GM10248 (cell line): ENCODE measurements around the gene RAB26.
"Not testable (repeated sequence)": the region's sequence is repeated elsewhere in the genome, so short reads cannot be mapped to it uniquely, and the experiment has no call there.

Source experiments
- CTCF ChIA-PET: fragments of 300-600 bp; sonication (Branson Sonifier 250); formaldehyde crosslinking; extraction: SDS; loops from one replicate; lab custom pipeline; 2021; ENCODE audit warnings: antibody characterized with exemption; lab: Yijun Ruan, JAX
- POLR2A ChIA-PET: fragments of 350-650 bp; sonication (Branson Sonifier 250); formaldehyde crosslinking; extraction: SDS; loops from one replicate; lab custom pipeline; 2020; ENCODE audit warnings: antibody characterized with exemption; lab: Yijun Ruan, JAX
- DNase-seq: peaks from one replicate; pipeline ENCODE4 v3.0.0; 2012; ENCODE audit errors: extremely low spot score
- TF ChIP-seq, protein P1 (sequence below): IDR thresholded peaks from 2 replicates; pipeline ENCODE4 v1.5.1; 2012; ENCODE audit warnings: mild to moderate bottlenecking, low read depth; ENCODE audit errors: extremely low read depth, missing control alignments, control extremely low read depth

Gene RAB26, protein sequence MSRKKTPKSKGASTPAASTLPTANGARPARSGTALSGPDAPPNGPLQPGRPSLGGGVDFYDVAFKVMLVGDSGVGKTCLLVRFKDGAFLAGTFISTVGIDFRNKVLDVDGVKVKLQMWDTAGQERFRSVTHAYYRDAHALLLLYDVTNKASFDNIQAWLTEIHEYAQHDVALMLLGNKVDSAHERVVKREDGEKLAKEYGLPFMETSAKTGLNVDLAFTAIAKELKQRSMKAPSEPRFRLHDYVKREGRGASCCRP

DNA sequence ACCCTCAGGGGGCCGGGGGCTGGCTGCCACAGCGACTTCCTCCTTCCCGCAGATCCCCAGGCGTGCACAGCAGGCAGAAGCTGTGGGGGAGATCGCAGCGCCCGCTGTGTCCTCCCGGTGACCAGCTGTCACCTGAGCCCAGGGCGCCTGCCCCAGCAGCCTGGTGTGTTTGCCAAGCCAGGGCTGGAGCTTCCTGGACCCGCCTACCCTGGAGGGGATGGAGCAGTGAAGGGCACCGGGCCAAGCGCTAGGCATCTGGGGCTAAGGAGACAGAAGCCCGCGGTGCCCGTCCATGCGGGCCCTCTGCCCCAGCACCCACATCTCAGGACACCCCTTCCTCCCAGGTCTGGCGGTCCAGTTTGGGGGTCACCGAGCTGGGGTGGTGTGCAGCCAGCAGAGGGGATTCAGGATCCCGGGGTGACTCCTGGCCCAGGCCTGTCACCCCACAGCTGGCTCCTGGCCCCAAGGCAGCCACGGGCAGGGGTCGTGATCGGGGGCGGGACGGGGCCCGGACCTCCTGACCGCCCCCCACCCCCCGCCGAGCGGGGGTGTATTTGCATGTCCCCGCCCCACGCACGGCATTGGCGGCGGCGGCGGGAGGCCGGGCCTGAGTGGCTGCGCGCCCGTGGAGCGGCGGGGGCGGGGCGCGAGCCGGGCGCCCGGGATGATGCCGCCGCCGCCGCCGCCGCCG, at the start of gene RAB26:
TSS of gene RAB26 (plus strand) at position 645 of the 691 bp plus-strand sequence. CDS start 159 bp downstream, outside the sequence.
- CTCF ChIA-PET, result interaction anchor here (1.0 to 2.7 kb wide), 6 partner anchors 10 to 284 kb away, joined by 3 to 14 read pairs (median 8); partner anchors contain the start of gene NPW
- TF ChIP-seq, protein P1, sequence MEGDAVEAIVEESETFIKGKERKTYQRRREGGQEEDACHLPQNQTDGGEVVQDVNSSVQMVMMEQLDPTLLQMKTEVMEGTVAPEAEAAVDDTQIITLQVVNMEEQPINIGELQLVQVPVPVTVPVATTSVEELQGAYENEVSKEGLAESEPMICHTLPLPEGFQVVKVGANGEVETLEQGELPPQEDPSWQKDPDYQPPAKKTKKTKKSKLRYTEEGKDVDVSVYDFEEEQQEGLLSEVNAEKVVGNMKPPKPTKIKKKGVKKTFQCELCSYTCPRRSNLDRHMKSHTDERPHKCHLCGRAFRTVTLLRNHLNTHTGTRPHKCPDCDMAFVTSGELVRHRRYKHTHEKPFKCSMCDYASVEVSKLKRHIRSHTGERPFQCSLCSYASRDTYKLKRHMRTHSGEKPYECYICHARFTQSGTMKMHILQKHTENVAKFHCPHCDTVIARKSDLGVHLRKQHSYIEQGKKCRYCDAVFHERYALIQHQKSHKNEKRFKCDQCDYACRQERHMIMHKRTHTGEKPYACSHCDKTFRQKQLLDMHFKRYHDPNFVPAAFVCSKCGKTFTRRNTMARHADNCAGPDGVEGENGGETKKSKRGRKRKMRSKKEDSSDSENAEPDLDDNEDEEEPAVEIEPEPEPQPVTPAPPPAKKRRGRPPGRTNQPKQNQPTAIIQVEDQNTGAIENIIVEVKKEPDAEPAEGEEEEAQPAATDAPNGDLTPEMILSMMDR, result no peak
- peak; percentile 48 for DNase-seq
- POLR2A ChIA-PET, result interaction anchor here (0.6 kb wide), 1 partner anchor 90 kb away, joined by 3 read pairs; no protein-coding TSS in a partner anchor

DNA sequence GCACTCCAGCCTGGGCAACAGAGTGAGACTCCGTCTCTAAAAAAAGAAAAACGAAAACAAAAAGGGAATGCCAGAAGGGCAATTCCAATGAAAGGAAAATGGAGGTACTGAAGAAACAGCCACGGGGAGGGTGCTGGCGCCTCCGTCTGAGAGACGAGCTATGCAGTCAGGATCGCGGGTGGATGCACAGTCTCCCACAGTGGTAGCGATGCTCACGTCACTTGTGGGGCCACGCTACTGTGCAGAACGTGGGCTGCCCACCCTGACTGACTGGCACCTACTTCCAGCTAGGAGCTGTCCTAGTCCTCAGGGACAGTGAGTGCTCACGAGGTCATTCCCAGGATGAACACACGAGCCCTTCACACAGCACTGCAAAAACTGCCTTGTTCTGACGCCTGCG, 46.8 kb upstream of the RAB26 start:
- DNase-seq, CTCF ChIA-PET, POLR2A ChIA-PET: not testable (repeated sequence)

DNA sequence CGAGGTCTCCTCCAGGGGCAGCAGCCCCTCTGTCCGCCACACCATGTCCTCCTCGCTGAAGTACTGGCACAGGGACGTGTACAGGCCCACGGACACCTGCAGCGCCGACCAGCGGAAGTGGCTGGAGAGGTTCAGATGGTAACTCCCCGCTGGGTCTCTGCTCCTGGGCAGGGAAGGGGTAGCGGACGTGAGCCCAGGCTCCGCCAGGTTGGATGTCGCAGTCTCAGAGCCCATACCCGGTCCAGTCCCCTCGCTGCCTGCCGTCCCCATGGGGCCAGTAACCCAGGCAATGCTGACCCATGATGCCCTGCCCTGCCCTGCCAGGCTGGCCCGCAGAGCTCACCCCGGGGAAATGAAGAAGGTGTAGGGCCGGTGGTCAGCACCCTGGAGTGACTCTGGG, 46.0 kb upstream of the RAB26 start:
- TF ChIP-seq, protein P1, result no peak
- ChIA-PET POLR2A (no interaction called here), CTCF (no interaction called here)
- no peak for DNase-seq

DNA sequence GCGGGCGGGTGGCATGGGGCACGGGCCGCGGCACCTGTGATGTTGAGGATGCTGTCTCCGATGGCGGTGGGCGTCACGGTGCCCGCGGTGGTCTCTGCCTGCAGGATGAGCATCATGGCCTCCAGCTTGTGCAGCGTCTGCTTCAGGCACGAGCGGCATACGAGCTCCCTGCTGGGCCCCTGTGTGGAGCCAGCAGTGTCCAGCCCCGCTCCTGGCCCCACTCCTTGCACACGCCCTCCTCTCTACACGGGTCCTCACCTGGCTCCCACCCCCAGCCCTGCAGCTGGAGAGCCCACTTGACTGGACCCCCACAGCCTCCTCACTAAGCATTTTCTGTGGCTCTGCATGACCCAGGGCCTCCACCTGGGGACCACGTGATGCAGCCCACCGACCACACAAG, 44.0 kb upstream of the RAB26 start:
- DNase-seq, CTCF ChIA-PET, POLR2A ChIA-PET: not testable (repeated sequence)

DNA sequence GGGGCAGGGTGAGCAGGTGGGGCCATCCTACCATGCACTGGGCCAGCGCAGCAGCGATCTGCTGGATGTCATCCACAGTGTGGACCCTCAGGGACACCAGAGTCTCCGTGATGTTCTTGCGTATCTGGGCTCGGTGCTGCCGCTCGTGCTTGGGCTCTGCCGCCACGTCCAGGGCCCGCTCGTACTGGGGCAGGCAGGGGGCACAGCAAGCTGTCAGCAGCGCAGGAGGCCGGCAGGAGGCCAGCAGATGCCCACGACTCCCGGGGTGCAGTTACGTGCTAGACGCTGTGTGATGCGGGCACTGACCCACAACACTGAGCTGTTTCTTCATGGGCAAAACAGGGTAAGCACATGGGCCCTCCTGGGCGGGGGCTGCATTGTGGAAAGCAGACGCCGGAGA, 43.1 kb upstream of the RAB26 start:
- DNase-seq, CTCF ChIA-PET, POLR2A ChIA-PET: not testable (repeated sequence)

DNA sequence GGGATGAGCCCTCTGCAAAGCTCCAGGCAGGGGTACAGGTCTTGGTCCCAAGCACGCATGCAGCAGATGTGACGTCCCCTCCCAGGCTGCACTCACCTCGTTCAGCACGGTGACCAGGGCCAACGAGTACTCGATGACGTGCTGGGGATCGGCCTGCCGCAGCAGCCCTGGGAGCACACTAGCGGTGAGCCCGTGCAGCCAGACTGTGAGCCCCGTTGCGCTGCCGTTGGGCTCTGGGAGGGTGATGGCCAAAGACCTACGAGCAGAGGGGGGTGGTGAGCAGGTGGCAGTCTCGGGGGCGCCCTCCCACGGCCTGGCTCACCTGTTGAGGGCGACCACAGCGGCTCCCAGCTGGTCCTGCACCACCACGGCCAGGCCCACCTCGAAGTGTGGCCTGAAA, 42.7 kb upstream of the RAB26 start:
- POLR2A ChIA-PET, CTCF ChIA-PET: not testable (repeated sequence)
- peak; percentile 11 for DNase-seq

DNA sequence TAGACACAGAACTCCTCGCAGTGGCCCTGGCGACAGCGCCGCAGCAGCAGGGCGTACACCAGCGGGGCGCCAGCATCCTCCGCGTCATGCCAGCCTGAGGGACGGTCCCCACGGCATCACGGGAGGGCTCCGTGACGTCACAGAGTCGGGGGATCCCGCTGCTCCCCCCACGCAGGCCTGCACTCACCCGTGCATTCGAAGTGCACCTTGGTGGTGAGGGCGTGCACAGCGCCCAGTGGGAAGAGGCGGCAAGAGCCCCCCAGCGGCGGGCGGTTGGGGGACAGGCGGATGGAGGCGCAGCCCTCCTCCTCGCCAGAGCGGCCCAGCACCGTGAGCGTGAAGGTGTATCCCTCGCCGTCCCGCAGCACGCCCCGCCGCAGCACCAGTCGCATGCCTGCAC, 42.2 kb upstream of the RAB26 start:
- DNase-seq, CTCF ChIA-PET, POLR2A ChIA-PET: not testable (repeated sequence)

DNA sequence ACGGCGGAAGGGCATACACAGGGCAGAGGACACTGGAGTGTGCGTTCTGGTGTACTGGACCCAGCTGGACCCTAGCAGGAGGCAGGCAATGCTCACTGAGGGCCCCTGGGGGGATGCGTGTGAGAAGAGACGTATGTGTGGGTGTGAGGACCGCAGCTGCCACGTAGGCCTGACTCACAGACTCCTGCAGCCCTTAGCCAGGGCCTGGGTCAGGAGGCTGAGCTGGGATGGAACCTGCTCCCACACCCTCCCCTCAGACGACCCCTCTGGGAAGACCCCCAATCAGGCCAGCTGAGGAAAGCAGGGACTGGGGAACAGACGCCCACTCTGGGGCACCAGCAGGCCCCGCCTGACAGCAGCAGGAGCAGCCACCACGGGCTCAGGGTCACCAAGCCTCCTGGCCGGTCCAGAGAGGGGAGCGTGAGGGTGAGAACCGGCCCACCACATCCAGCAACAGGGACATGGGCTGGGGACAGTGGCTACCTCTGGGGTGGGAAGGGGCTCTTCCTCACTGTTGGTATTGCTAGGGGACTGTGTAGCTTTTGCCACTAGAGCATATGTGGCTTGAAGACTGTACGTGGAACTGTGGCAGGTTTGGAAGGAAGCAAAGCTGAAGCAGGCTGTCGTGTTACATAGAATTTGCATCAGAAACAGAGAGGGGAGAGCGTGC, 41.2 kb upstream of the RAB26 start:
- POLR2A ChIA-PET, CTCF ChIA-PET, DNase-seq: not testable (repeated sequence)

DNA sequence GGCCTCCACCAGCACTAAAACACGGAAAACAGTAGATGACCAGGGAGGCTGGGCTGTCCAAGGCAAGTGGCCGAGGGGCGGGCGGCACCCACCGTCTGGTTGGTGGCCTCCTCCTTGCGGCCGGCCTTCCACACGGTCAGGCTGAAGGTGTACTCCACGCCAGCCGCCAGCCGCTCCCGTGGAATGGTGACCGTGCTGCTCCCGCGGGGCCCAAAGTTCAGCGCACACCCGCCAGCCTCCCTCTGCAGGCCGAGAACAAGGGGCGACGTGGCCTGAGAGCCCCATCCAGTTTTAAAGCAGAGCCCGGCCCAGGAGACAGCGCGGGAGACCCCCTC, 40.7 kb upstream of the RAB26 start:
- DNase-seq, CTCF ChIA-PET, POLR2A ChIA-PET: not testable (repeated sequence)

DNA sequence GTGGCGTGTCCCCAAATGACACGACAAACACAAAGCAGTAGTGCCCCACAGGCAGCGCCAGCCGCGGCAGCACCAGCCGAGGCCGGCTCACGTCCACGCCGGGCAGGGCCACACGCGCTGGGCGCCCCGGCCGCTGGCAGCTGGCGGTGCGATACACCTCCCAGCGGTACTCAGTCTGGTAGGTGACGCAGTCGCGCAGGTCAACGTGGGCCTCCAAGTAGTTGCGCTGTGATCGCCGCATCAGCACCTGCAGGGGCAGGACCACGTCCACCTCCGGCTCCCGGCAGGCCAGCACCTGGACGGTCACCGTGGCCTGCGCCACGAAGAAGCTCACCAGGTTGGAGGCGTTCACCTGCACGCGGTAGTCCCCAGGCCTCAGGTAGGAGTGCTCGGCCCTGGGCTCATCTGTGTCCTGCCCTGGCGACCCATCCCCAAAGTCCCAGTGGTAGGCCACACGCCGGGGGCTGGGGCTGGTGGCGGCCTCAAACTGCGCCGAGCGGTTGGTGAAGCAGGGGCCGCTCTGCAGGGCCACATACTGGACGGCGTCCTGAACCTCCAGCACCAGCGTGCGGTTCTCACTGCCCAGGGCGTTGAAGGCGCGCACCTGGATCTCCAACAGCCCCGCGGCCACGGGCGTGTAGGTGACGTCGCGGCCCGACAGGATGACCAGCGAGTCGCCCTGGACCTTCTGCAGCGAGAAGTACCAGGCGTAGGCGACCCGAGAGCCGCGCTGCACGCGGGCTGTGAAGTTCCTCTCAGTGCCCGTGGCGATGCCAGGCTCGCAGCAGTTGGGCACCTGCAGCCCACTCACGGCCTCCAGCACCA, 39.8 kb upstream of the RAB26 start:
- POLR2A ChIA-PET, DNase-seq: not testable (repeated sequence)
- CTCF ChIA-PET, result interaction anchor here (1.7 kb wide), 1 partner anchor 32 kb away, joined by 4 read pairs; no protein-coding TSS in a partner anchor

DNA sequence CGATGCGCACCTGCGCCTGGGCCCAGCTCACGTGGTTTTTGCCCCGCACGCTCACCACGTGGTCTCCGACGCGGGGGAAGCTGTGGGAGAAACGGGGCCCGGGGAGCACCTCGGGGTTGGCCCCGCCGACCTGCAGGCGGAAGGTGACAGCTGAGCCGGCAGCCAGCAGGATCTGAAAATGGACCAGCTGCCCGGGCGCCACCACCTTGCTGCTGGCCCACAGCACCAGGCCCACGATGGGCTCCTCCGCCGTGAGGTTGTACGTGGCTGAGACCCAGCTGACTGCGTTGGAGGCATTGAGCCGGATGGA, 39.2 kb upstream of the RAB26 start:
- POLR2A ChIA-PET, DNase-seq: not testable (repeated sequence)
- CTCF ChIA-PET, result interaction anchor here (1.7 kb wide), 1 partner anchor 31 kb away, joined by 4 read pairs; no protein-coding TSS in a partner anchor

DNA sequence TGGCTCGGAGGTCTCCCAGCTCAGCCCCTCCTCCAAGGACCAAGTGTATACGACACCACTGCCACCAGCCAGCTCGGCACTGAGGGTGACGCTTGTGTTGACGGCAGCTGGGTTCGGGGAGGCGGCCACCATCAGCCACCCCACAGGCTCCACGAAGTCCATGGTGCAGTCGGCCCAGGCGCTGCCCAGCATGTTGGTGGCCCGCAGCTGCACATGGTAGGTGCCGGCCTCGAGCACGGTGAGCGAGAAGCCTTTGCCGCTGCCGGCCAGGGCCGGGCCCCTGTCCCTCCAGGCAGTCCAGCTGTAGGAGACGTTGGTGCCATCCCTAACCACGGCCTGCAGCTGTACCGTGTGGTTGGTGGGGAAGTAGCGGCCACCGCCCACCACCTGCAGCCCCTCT, 38.6 kb upstream of the RAB26 start:
- DNase-seq, POLR2A ChIA-PET: not testable (repeated sequence)
- CTCF ChIA-PET, result interaction anchor here (1.7 kb wide), 1 partner anchor 31 kb away, joined by 4 read pairs; no protein-coding TSS in a partner anchor

DNA sequence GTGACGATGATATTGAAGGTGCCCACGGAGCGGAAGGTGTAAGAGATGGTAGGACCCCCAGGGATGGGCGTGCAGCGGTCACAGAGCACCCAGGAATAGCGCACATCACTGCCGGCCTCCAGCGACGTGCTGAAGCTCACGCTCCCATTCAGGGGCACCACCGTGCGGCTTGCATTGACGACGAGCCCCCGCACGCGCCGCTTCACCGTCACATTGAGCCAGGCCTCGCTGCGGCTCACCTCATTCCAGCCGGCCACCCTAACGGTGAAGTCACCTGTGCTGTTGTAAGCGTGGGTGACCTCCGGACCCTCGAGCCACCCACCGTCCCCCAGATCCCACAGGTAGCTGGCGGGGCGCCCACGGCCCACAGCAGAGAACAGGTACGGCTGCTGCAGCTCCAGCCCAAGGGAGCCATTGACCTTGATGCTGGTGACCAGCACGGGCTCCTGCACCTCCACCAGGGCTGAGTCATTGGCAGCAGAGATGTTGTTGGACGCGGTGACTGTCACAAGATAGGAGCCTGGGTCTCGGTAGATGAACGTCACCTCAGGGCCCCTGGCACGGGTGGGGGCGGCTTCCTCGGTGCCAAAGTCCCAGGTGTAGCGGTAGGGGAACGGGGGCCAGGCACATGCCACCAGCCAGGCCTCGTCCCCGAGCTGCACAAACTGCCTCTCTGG, 38.0 kb upstream of the RAB26 start:
- POLR2A ChIA-PET, DNase-seq, CTCF ChIA-PET: not testable (repeated sequence)

DNA sequence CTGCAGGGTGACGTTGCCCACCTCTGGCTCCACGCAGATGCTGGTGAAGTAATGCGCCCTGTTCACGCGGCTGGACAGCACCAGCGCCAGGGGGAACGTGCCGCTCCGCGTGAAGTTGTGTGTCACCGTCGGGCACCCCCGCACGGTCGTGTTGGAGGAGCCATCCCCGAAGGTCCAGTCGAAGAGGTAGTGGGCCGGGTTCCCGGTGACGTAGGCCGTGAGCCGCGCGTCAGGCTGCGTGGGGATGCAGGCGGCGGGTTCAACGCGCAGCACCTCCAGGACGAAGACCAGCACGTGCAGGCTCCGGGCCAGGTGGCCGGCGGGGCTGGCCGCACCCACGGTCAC, 37.4 kb upstream of the RAB26 start:
- CTCF ChIA-PET, DNase-seq, POLR2A ChIA-PET: not testable (repeated sequence)
